Stimulated activated naive CD8-positive, alpha-beta T cell treated with anti-CD3 and anti-CD28 coated beads, Interleukin-15, Interleukin-2, amounts not matched to agents 100 ng/mL and 50 ng/mL, for 24 hours (primary cell): Measurements from ENCODE around the gene CRIP1.

ENCODE experiments used
- H3K27ac Mint-ChIP-seq: one replicate; pipeline ENCODE4 v1.8.0; 2021; ENCODE audit warnings: mild to moderate bottlenecking, mixed read lengths
- H3K27me3 Mint-ChIP-seq: one replicate; pipeline ENCODE4 v1.8.0; 2021; ENCODE audit warnings: mixed read lengths
- H3K36me3 Mint-ChIP-seq: one replicate; pipeline ENCODE4 v1.8.0; 2021; ENCODE audit warnings: low read depth, mixed read lengths
- H3K4me1 Mint-ChIP-seq: one replicate; pipeline ENCODE4 v1.8.0; 2021; ENCODE audit warnings: low read depth, mixed read lengths
- H3K4me3 Mint-ChIP-seq: one replicate; pipeline ENCODE4 v1.8.0; 2021; ENCODE audit warnings: mild to moderate bottlenecking, mixed read lengths
- H3K9me3 Mint-ChIP-seq: one replicate; pipeline ENCODE4 v1.8.0; 2021; ENCODE audit warnings: mixed read lengths

The CRIP1 gene

GRCh38 chr14:105532735-105533141 lies 46.1 kb downstream of the CRIP1 start:
- H3K36me3 Mint-ChIP-seq = no peaks in the 10 kb centered on the region
- no peak overlapping the region for H3K4me3 Mint-ChIP-seq
- no peak overlapping the region for H3K27ac Mint-ChIP-seq
- peaks cover 20% of the 10 kb centered on the region for H3K4me1 Mint-ChIP-seq
- no peaks in the 10 kb centered on the region for H3K27me3 Mint-ChIP-seq
- H3K9me3 Mint-ChIP-seq = no peaks in the 10 kb centered on the region

GRCh38 chr14:105533391-105533790 lies 46.7 kb downstream of the CRIP1 start:
- Mint-ChIP-seq H3K4me1 (peaks cover 19% of the 10 kb centered on the region), H3K4me3 (no peak overlapping the region), H3K27me3 (no peaks in the 10 kb centered on the region), H3K27ac (no peak overlapping the region), H3K9me3 (no peaks in the 10 kb centered on the region), H3K36me3 (no peaks in the 10 kb centered on the region)

- H3K27ac Mint-ChIP-seq = no peak overlapping the region
- H3K27me3 Mint-ChIP-seq = no peaks in the 10 kb centered on the region
- H3K36me3 Mint-ChIP-seq = no peaks in the 10 kb centered on the region
- no peak overlapping the region for H3K4me3 Mint-ChIP-seq
- peaks cover 16% of the 10 kb centered on the region for H3K4me1 Mint-ChIP-seq
- no peaks in the 10 kb centered on the region for H3K9me3 Mint-ChIP-seq
Measured at GRCh38 chr14:105533811-105534498, 47.3 kb downstream of the CRIP1 start.

GRCh38 chr14:105534586-105534985 lies 47.9 kb downstream of the CRIP1 start:
- H3K9me3 Mint-ChIP-seq = no peaks in the 10 kb centered on the region
- H3K27me3 Mint-ChIP-seq = no peaks in the 10 kb centered on the region
- peaks cover 13% of the 10 kb centered on the region for H3K4me1 Mint-ChIP-seq
- H3K36me3 Mint-ChIP-seq = no peaks in the 10 kb centered on the region
- no peak overlapping the region for H3K4me3 Mint-ChIP-seq
- H3K27ac Mint-ChIP-seq = no peak overlapping the region

GRCh38 chr14:105536051-105536450 lies 49.4 kb downstream of the CRIP1 start:
- Mint-ChIP-seq H3K36me3 (no peaks in the 10 kb centered on the region), H3K9me3 (no peaks in the 10 kb centered on the region), H3K4me3 (no peak overlapping the region), H3K27ac (no peak overlapping the region), H3K4me1 (peaks cover 7% of the 10 kb centered on the region), H3K27me3 (no peaks in the 10 kb centered on the region)

GRCh38 chr14:105536691-105537579 lies 50.2 kb downstream of the CRIP1 start:
- H3K4me3 Mint-ChIP-seq = no peak overlapping the region
- H3K27me3 Mint-ChIP-seq = peaks cover 4% of the 10 kb centered on the region
- H3K4me1 Mint-ChIP-seq = peaks cover 7% of the 10 kb centered on the region
- H3K9me3 Mint-ChIP-seq = no peaks in the 10 kb centered on the region
- H3K36me3 Mint-ChIP-seq = no peaks in the 10 kb centered on the region
- H3K27ac Mint-ChIP-seq = no peak overlapping the region

GRCh38 chr14:105537580-105538474 lies 51.1 kb downstream of the CRIP1 start:
- H3K27ac Mint-ChIP-seq = no peak overlapping the region
- H3K27me3 Mint-ChIP-seq = peaks cover 4% of the 10 kb centered on the region
- no peaks in the 10 kb centered on the region for H3K9me3 Mint-ChIP-seq
- H3K4me3 Mint-ChIP-seq = no peak overlapping the region
- H3K36me3 Mint-ChIP-seq = no peaks in the 10 kb centered on the region
- H3K4me1 Mint-ChIP-seq = peaks cover under 1% of the 10 kb centered on the region
